HG03571 (cell line): ENCODE data around the gene HHAT.

Experiments used
- ATAC-seq: cut with Tn5 transposase; IDR thresholded peaks from one replicate; pipeline ENCODE4 v1.9.1; 2021; ENCODE audit not compliant: unreplicated experiment

HHAT gene

DNA sequence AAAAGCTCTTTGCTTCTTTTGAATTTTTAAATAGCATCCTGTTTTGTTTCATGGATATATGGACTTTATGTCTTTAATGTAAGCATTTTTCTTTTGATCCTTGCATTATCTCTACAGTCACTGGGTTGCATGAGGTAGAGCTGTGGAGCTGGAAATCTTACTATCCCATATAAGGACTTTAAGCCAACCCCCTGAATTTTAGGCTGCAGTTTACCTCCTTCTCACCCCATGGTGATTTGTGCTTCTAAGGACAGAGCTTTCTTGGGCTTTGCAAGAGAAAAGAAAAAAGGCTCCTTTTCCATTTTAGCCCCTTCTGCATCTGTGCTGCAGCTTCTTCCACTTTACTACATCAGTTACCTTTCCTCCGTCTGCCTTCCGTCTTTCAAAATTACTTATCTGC lies 373.8 kb downstream of the HHAT start:
- no peak for ATAC-seq

DNA sequence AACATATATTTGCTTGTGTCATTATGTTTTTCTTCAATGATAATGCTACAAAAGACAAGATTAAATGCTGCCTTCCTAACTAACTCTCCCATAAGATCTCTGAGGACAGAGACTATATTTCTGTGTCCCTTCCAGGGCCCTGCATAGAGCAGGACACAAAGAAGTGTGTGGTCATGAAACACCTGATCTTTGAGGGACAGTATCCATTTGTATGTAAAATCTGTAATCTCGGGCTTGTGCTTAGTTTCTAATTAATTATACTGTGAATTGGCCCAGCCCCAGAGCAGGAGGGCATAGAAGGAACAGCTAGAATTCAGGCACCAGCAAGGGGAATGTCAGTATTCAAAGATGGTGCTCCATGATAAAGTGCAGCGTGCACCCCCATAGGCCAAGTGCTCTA lies 374.9 kb downstream of the HHAT start:
- no peak for ATAC-seq

DNA sequence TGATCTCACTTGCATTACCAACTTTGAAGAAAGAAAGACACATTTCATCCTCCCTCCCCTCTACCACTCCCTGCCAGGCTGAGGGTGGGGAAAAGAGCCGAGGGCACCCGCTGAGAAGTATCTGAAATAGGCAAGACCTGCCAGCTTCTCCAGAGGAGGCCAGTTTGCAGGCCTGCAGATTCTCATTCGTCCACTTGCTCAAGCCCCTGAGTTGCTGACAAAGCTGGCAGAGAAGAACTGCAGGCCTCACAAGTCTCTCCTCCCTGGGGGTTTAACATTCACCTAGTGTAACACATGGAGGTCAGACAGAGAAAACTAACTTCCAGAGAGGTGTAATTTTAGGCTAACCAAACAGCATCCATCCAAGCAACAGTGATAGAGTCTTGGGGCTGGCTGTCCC lies 376.4 kb downstream of the HHAT start:
- no peak for ATAC-seq

DNA sequence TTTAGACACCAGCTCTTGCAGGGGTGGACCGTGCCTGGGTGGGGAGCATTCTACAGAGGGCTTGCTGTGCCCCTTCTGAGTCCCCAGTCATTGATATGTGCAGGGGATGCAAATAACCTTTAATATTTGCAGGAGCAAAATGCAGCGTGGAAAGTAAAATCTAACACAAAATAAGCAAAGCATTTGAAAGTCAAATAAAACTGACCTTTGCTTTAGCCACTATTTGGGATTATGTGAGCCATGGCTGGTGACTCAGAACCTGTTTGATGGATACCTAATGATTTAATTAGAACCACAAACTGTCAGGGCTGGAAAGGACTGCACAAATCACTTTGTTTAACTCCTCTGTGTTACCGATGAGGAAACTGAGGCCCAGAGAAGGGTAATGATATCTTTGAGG lies 377.5 kb downstream of the HHAT start:
- no peak for ATAC-seq

DNA sequence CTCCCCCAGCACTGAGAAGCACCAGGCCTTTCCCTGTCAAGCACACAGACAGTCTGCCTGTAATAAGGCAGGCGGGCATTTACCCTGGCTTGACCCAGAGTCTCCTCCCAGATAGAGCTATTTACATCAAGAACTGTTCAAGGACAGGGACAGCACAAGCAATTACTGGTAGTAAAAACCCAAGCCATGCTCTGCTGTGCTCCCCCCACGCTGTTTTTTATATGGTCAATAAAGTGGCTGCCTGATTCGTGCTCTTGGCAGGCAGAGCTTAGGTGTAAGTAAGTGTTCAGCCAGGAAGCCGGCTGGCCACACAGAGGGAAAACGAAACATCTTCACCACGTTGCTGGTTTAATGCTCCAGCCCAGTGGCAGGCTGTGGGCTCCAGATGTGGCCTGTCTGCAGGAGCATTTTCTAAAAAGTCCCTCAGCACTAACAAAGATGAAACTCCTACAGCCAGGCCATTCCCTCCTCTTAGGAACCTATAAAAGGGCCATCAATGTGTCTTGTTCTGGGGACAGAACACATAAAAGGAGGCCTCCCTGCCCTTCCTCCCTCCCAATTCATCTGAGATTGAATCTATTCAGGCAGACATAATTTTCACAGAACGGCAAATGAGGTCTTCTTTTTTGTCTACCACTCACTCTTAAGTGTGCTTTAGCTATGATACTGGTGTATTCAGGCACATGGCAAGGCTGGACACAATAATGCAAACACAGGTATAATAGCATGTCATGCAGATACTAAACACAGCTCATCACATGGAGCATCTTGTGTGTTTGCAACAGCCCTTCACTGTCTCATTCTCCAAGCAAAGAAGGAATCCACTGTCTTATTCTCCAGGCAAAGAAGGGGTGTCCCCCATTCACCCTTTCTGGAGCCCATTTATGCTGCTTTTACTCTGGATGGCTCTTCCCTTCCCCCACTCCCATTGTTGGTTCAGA lies 378.9 kb downstream of the HHAT start:
- no peak for ATAC-seq

DNA sequence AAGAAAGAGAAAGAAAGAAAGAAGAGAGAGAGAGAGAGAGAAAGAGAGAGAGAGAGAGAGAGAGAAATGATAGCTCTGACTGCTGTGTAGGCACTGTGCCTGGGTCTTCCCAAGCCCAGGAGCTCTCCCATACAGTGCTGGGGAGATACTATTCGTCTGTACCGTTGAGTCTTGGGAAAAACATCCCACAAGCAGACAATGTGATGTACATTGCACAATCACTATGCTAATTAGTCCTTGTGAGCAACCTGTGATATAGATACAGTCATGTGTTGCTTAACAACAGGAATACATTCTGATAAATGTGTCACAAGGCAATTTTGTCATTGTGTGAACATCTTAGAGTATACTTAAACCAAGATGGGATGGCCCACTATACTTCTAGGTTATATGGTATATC lies 381.0 kb downstream of the HHAT start:
- no peak for ATAC-seq

DNA sequence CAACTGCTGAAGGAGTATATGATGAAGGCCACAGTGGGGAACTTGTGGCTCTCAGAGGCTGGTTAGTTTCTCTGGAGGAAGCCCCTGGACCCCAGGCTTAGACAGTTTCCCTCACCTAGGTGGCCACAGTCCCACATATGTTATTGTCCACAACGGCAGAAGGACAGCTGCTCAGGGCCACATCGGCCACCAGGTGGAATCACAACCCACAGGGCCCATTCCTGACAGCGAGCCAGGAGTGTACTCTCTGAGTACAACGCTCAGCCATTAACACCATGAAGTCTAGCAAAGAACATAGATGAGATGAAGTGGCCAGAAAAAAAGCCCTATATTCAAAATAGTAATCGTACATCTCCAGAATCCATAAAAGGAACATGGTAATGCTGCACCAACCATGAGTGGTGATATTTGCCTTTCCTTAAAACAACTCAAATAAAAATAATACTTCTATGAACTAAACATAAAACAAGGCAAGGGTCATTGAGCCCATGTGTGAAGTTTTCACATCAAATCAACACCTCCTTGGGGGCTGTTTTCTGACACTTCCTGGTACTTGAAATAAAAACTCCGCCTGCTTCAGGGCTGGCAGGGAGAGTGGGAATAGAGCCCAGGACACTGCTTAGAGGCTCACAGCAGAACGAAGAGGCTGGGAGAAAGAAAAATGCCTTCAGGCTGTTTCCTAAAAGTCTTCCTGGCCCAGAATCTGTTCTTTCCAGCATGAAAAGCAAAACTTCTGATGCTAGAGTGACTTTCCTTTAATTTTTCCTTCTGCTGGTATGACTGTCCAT lies 383.3 kb downstream of the HHAT start:
- ATAC-seq = no peak

DNA sequence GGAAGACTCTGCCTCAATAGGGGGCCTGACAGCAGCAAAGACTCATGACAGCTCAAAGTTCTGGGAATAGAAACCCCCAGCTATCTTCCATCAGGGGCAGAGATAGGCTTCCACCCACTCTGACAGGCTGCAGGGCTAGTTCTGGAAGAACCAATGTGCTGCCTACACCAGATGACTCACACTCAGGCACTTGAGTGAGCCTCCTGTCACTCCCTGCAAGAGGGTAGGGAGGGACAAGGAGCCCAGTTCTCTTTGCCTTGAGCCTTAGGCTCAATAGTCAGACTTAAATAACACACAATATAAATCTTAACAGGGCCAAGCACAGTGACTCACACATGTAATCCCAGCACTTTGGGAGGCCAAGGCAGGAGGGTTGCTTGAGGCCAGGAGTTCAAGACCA lies 386.4 kb downstream of the HHAT start:
- no peak for ATAC-seq

DNA sequence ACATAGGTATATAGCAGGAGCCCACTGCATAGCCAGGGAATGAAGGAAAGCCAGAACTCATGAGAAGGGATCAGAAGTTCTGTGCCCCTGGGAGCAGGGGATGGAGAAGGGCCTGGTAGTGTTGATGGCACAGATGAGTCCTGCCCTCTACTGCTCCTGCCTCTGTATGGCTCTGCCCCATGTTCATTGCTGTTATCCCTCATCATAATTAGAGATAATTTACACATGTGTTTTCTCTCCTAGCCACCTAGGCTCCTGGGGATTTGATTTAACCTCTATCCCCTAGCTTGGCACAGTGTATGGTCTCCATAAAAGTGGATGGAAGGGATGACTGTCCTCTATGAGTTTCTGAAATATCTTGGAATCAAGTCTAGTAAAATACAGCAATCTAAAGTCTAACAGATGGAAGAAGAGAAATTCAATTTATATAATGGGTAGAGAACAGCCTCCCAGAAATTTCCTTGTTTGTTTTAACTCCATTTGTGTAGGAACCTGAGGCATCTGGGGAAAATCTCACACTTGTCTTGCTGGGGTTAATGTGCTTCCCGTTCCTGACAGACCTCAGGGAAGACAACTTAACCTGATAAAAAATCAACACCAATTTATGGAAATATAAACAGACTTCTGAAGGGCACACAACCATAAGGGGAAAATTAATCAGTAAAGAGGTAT lies 393.8 kb downstream of the HHAT start:
- no peak for ATAC-seq

DNA sequence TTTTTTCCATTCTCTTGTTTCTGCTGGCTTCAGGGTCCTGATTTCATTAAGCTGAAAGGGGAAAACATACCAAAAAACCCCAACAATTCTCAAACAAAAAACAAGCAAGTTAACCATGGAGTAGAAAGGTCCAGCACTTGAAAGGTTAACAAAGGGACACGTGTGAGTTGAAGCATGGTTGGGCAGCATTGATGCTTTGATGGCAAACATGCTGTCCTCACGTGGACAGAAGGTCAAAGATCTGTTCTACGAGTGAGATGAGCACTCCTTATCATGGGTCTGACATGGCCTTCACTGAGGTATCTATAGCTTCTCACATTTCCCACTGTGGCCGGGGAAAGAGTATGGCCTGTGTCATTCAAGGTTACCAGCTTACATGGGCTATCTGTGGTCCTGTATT lies 394.9 kb downstream of the HHAT start:
- ATAC-seq = no peak

DNA sequence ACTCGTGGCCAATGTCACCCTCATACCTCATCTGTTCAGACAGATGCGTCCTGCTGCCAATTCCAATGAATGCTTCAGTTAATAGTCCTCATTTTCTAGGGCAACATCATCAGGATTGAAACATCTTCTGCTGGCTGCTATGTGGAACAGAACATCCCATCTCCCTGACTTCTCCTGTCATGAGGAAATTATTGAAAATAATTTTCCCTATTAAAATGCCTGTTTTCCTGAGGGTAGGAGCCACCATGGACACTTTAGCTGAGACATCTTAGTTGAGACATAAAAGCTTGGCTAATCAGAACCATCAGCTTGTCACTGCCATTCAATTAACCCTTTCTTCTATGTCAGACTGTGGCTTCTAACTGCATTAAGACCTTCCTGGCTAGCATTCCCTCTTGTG lies 396.1 kb downstream of the HHAT start:
- ATAC-seq = no peak
